CD4-positive, alpha-beta T cell (primary cell): Measurements from ENCODE around the gene ADGRB3. TPM values are rescaled to one million over a fixed set of nuclear protein-coding genes. Genes with fewer than 3 reads are reported as not detected.

Experiments used
- ATAC-seq: fragments of 200-7000 bp; cut with Tn5 transposase; one replicate; pipeline ENCODE4 v1.10.0; 2022; ENCODE audit warnings: mild to moderate bottlenecking; ENCODE audit not compliant: poor library complexity
- CTCF ChIA-PET: fragments of 350-600 bp; sonication (Branson Sonifier 250); formaldehyde crosslinking; loops from one replicate; lab custom pipeline; 2021; ENCODE audit warnings: antibody characterized with exemption, inconsistent platforms; lab: Charles Lee
- POLR2A ChIA-PET: fragments of 350-600 bp; sonication (Branson Sonifier 250); formaldehyde crosslinking; loops from one replicate; lab custom pipeline; 2021; ENCODE audit warnings: antibody characterized with exemption, inconsistent platforms; lab: Charles Lee
- DNase-seq, 14 experiments: peaks; one replicate each; pipeline ENCODE4 v3.0.0-alpha.2; 2013 to 2020; ENCODE audit warnings: mixed read lengths in 2 of 14
- H3K27ac ChIP-seq, 2 donors: one replicate each; pipeline versions ENCODE4 v1.5.1 to v1.7.0; 2013; ENCODE audit warnings: low read length in 2 of 2, low read depth in 1 of 2, mild to moderate bottlenecking in 1 of 2
- H3K27me3 ChIP-seq, 2 experiments: 1 replicate in 1 of 2; 2 replicates in 1 of 2; pipeline versions ENCODE4 v1.6.1 to v1.7.0; 2013; ENCODE audit warnings: low read length in 2 of 2, control low read depth in 1 of 2, mild to moderate bottlenecking in 1 of 2, moderate library complexity in 1 of 2; ENCODE audit not compliant: insufficient read depth in 2 of 2, control insufficient read depth in 1 of 2
- H3K36me3 ChIP-seq: one replicate; pipeline ENCODE4 v1.6.1; 2013; ENCODE audit warnings: low read length, control low read depth; ENCODE audit not compliant: insufficient read depth
- H3K4me1 ChIP-seq: one replicate; pipeline ENCODE4 v1.6.1; 2013; ENCODE audit warnings: low read length, control low read depth; ENCODE audit not compliant: insufficient read depth
- H3K4me3 ChIP-seq: one replicate; pipeline ENCODE4 v1.5.1; 2013; ENCODE audit warnings: mild to moderate bottlenecking, low read length, moderate library complexity
- H3K9me3 ChIP-seq, 2 experiments: 1 replicate in 1 of 2; 2 replicates in 1 of 2; pipeline versions ENCODE4 v1.6.1 to v1.7.0; 2013; ENCODE audit warnings: low read length in 2 of 2, mild to moderate bottlenecking in 2 of 2, control low read depth in 1 of 2, moderate library complexity in 1 of 2; ENCODE audit not compliant: control insufficient read depth in 1 of 2, insufficient read depth in 1 of 2
- H3K27ac Mint-ChIP-seq: one replicate; pipeline ENCODE4 v1.8.0; 2020; ENCODE audit warnings: mixed read lengths
- H3K27me3 Mint-ChIP-seq: one replicate; pipeline ENCODE4 v1.8.0; 2021; ENCODE audit warnings: mixed read lengths
- H3K36me3 Mint-ChIP-seq: one replicate; pipeline ENCODE4 v1.8.0; 2021; ENCODE audit warnings: low read depth, mixed read lengths
- H3K4me1 Mint-ChIP-seq: one replicate; pipeline ENCODE4 v1.8.0; 2021; ENCODE audit warnings: low read depth, mixed read lengths
- H3K4me3 Mint-ChIP-seq: one replicate; pipeline ENCODE4 v1.8.0; 2020; ENCODE audit warnings: mild to moderate bottlenecking, mixed read lengths
- H3K9me3 Mint-ChIP-seq: one replicate; pipeline ENCODE4 v1.8.0; 2020; ENCODE audit warnings: mixed read lengths
- intact Hi-C, 2 experiments: fragments of 100-400 bp; cut with DNase I in 1 of 2; cut with micrococcal nuclease in 1 of 2; formaldehyde crosslinking; loops; one replicate each; pipeline versions ENCODE4 v1.15.1 to v1.9.0; 2023 to 2025; cut with DNase I, micrococcal nuclease
- total RNA-seq, 174 experiments: library from RNA in 2 of 174; stranded (reverse) in 2 of 174; gene quantifications; one replicate each; pipeline ENCODE4 v1.2.3 and lab custom pipeline; 2021 to 2026
- TF ChIP-seq, protein P1 (sequence below): fragments of 200-600 bp; IDR thresholded peaks from one replicate; pipeline ENCODE4 v1.8.0; 2022; ENCODE audit warnings: antibody characterized with exemption, mild to moderate bottlenecking

Gene ADGRB3
- total RNA-seq, 2 experiments from 2014 or later: not detected

- Histone ChIP-seq H3K27ac (no peak overlapping the region), H3K4me3 (no peak overlapping the region), H3K4me1 (peaks cover 12% of the 10 kb centered on the region), H3K9me3 (peaks cover 0 to 4% of the 10 kb centered on the region in 2 experiments), H3K27me3 (peaks cover 15 to 37% of the 10 kb centered on the region in 2 experiments), H3K36me3 (no peaks in the 10 kb centered on the region)
- Mint-ChIP-seq H3K27me3 (peaks cover 69% of the 10 kb centered on the region), H3K36me3 (no peaks in the 10 kb centered on the region), H3K4me3 (peak overlapping the region; percentile 16), H3K9me3 (no peaks in the 10 kb centered on the region), H3K27ac (no peak overlapping the region), H3K4me1 (peaks cover 23% of the 10 kb centered on the region)
- TF ChIP-seq, protein P1, sequence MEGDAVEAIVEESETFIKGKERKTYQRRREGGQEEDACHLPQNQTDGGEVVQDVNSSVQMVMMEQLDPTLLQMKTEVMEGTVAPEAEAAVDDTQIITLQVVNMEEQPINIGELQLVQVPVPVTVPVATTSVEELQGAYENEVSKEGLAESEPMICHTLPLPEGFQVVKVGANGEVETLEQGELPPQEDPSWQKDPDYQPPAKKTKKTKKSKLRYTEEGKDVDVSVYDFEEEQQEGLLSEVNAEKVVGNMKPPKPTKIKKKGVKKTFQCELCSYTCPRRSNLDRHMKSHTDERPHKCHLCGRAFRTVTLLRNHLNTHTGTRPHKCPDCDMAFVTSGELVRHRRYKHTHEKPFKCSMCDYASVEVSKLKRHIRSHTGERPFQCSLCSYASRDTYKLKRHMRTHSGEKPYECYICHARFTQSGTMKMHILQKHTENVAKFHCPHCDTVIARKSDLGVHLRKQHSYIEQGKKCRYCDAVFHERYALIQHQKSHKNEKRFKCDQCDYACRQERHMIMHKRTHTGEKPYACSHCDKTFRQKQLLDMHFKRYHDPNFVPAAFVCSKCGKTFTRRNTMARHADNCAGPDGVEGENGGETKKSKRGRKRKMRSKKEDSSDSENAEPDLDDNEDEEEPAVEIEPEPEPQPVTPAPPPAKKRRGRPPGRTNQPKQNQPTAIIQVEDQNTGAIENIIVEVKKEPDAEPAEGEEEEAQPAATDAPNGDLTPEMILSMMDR: no peak
- ChIA-PET POLR2A (no interaction called here), CTCF (no interaction called here)
- DNase-seq: no peak
- intact Hi-C loops: loop anchor here in 1 of 2 experiments (10.0 kb wide), 1 partner anchor 1468 kb away; no protein-coding TSS in a partner anchor
- ATAC-seq: no peak
These were observed 2.0 kb downstream of the ADGRB3 start for GRCh38 chr6:68637071-68637470.

- POLR2A ChIA-PET: no interaction called here
- H3K36me3 Mint-ChIP-seq: no peaks in the 10 kb centered on the region
- Histone ChIP-seq H3K36me3 (no peaks in the 10 kb centered on the region), H3K27ac (no peak overlapping the region), H3K4me1 (peaks cover 12% of the 10 kb centered on the region), H3K4me3 (no peak overlapping the region), H3K9me3 (peaks cover 0 to 4% of the 10 kb centered on the region in 2 experiments), H3K27me3 (peaks cover 15 to 37% of the 10 kb centered on the region in 2 experiments)
- CTCF ChIA-PET: no interaction called here
- peaks cover 23% of the 10 kb centered on the region for H3K4me1 Mint-ChIP-seq
- DNase-seq (no peak), ATAC-seq (no peak)
- TF ChIP-seq, protein P1: no peak
- no peak overlapping the region for H3K4me3 Mint-ChIP-seq
- no peaks in the 10 kb centered on the region for H3K9me3 Mint-ChIP-seq
- intact Hi-C loops: loop anchor here in 1 of 2 experiments (10.0 kb wide), 1 partner anchor 1467 kb away; no protein-coding TSS in a partner anchor
- no peak overlapping the region for H3K27ac Mint-ChIP-seq
- peaks cover 66% of the 10 kb centered on the region for H3K27me3 Mint-ChIP-seq
These were observed 2.7 kb downstream of the ADGRB3 start for GRCh38 chr6:68637782-68638181.

DNA sequence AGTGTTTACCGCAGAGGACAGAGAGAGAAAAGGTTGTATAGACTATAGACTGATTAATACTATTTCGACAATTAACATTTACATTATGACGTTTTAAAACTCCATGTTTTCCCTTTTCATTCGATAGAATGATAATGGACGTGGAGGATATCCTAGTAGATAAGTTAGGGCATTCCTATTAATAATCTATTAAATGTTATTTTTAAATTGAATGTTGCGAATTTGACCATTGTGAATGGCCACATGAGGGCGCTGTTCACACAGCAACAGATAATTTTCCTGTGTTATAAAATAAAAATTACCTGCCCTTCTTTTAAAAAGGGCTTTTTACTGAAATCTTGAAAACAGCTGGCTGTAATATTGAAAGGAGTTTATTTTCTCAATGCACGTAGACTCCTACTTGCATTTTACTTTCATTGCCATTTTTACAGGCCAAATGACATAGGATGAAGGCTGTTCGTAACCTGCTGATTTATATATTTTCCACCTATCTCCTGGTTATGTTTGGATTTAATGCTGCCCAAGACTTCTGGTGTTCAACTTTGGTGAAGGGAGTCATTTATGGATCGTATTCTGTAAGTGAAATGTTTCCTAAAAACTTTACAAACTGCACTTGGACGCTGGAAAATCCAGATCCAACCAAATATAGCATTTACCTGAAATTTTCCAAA, 3.3 kb downstream of the ADGRB3 start:
- H3K27me3 Mint-ChIP-seq: peaks cover 61% of the 10 kb centered on the region

More for the DNA sequence above, 3.3 kb downstream of the ADGRB3 start:
- Mint-ChIP-seq H3K36me3 (no peaks in the 10 kb centered on the region), H3K9me3 (no peaks in the 10 kb centered on the region), H3K4me3 (no peak overlapping the region), H3K4me1 (peaks cover 23% of the 10 kb centered on the region), H3K27ac (no peak overlapping the region)
- Histone ChIP-seq H3K27me3 (peaks cover 15 to 34% of the 10 kb centered on the region in 2 experiments), H3K4me3 (no peak overlapping the region), H3K36me3 (no peaks in the 10 kb centered on the region), H3K4me1 (peaks cover 12% of the 10 kb centered on the region), H3K27ac (no peak overlapping the region), H3K9me3 (peaks cover 0 to 4% of the 10 kb centered on the region in 2 experiments)
- DNase-seq (peak in 3 of 14 experiments; percentile 16 to 42 (median 31)), ATAC-seq (no peak)
- TF ChIP-seq, protein P1: peak; percentile 44
- intact Hi-C loops: loop anchor here in 1 of 2 experiments (10.0 kb wide), 1 partner anchor 1466 kb away; no protein-coding TSS in a partner anchor
- CTCF ChIA-PET: no interaction called here
- POLR2A ChIA-PET: no interaction called here
